WTC11 (cell line): ENCODE results near the gene AP1S2. TPM values are rescaled to one million over a fixed set of nuclear protein-coding genes. Genes with fewer than 3 reads are reported as not detected.

Experiments
- ATAC-seq: fragments of 200-7000 bp; cut with Tn5 transposase; 2 replicates; pipeline ENCODE4 v1.10.0; 2021; ENCODE audit warnings: mild to moderate bottlenecking, moderate library complexity
- Bru-seq: library from RNA; stranded (reverse); fragments of 400-500 nt; gene quantifications from one replicate; lab custom pipeline; 2021; lab: Mats Ljungman, UMichigan
- CTCF ChIA-PET: fragments of 300-600 bp; sonication (Branson Sonifier 250); formaldehyde crosslinking; loops from one replicate; lab custom pipeline; 2021; ENCODE audit warnings: antibody characterized with exemption; lab: Charles Lee
- POLR2A ChIA-PET: fragments of 350-600 bp; sonication (Branson Sonifier 250); formaldehyde crosslinking; loops from one replicate; lab custom pipeline; 2021; ENCODE audit warnings: antibody characterized with exemption; lab: Charles Lee
- DNase-seq: peaks from one replicate; pipeline ENCODE4 v3.0.0; 2021; ENCODE audit warnings: low spot score
- H3K27ac Mint-ChIP-seq: 2 replicates; pipeline ENCODE4 v1.8.0; 2021; ENCODE audit warnings: mixed read lengths
- H3K27me3 Mint-ChIP-seq: 2 replicates; pipeline ENCODE4 v1.8.0; 2021; ENCODE audit warnings: low read depth, mild to moderate bottlenecking, moderate library complexity, mixed read lengths
- H3K36me3 Mint-ChIP-seq: 2 replicates; pipeline ENCODE4 v1.8.0; 2021; ENCODE audit warnings: mixed read lengths
- H3K4me1 Mint-ChIP-seq: 2 replicates; pipeline ENCODE4 v1.8.0; 2022; ENCODE audit warnings: mixed read lengths
- H3K4me3 Mint-ChIP-seq: 2 replicates; pipeline ENCODE4 v1.8.0; 2021; ENCODE audit warnings: mild to moderate bottlenecking, moderate library complexity, mixed read lengths
- H3K9me3 Mint-ChIP-seq: 2 replicates; pipeline ENCODE4 v1.8.0; 2021; ENCODE audit warnings: mixed read lengths
- ARID4B ChIP-seq: sonication (generic); formaldehyde crosslinking; IDR thresholded peaks from 2 replicates; pipeline ENCODE4 v1.8.0; 2023; ENCODE audit warnings: missing genetic modification reagents, mild to moderate bottlenecking, borderline replicate concordance
- ATF1 ChIP-seq: sonication (generic); formaldehyde crosslinking; IDR thresholded peaks from 2 replicates; pipeline ENCODE4 v1.8.1; 2023; ENCODE audit warnings: mild to moderate bottlenecking, moderate library complexity, missing genetic modification reagents
- E2F5 ChIP-seq: sonication (generic); formaldehyde crosslinking; IDR thresholded peaks from 2 replicates; pipeline ENCODE4 v1.8.1; 2022; ENCODE audit warnings: mild to moderate bottlenecking, moderate library complexity, missing genetic modification reagents
- ELF4 ChIP-seq: sonication (generic); formaldehyde crosslinking; IDR thresholded peaks from 2 replicates; pipeline ENCODE4 v1.8.1; 2022; ENCODE audit warnings: low read depth, mild to moderate bottlenecking, moderate library complexity, missing genetic modification reagents
- ETV6 ChIP-seq: sonication (generic); formaldehyde crosslinking; IDR thresholded peaks from 2 replicates; pipeline ENCODE4 v1.8.1; 2022; ENCODE audit warnings: mild to moderate bottlenecking, missing genetic modification reagents
- IRF1 ChIP-seq: sonication (generic); formaldehyde crosslinking; IDR thresholded peaks from 2 replicates; pipeline ENCODE4 v1.8.0; 2023; ENCODE audit warnings: missing genetic modification reagents
- JAZF1 ChIP-seq: fragments of 250-450 bp; sonication (Bioruptor Pico); IDR thresholded peaks from 2 replicates; pipeline ENCODE4 v1.9.0; 2021; ENCODE audit warnings: moderate library complexity, mild to moderate bottlenecking, inconsistent platforms
- MAX ChIP-seq: sonication (generic); formaldehyde crosslinking; IDR thresholded peaks from 2 replicates; pipeline ENCODE4 v1.8.0; 2022; ENCODE audit warnings: mild to moderate bottlenecking, missing genetic modification reagents
- MYBL2 ChIP-seq: sonication (generic); formaldehyde crosslinking; IDR thresholded peaks from 2 replicates; pipeline ENCODE4 v1.8.1; 2023; ENCODE audit warnings: mild to moderate bottlenecking, moderate library complexity, missing genetic modification reagents
- NFYB ChIP-seq: sonication (generic); formaldehyde crosslinking; conservative IDR thresholded peaks from 2 replicates; pipeline ENCODE4 v1.8.0; 2022; ENCODE audit warnings: low read depth, missing genetic modification reagents
- NR2C2 ChIP-seq: sonication (generic); formaldehyde crosslinking; IDR thresholded peaks from 2 replicates; pipeline ENCODE4 v1.8.0; 2022; ENCODE audit warnings: mild to moderate bottlenecking, missing genetic modification reagents
- PRRX2 ChIP-seq: fragments of 250-450 bp; sonication (Bioruptor Pico); IDR thresholded peaks from 2 replicates; pipeline ENCODE4 v1.8.0; 2021; ENCODE audit warnings: mild to moderate bottlenecking
- RELA ChIP-seq: sonication (generic); formaldehyde crosslinking; IDR thresholded peaks from 2 replicates; pipeline ENCODE4 v1.8.1; 2022; ENCODE audit warnings: missing genetic modification reagents, mild to moderate bottlenecking, borderline replicate concordance
- SP1 ChIP-seq: sonication (generic); formaldehyde crosslinking; conservative IDR thresholded peaks from 2 replicates; pipeline ENCODE4 v1.8.1; 2022; ENCODE audit warnings: missing genetic modification reagents
- STAT6 ChIP-seq: sonication (generic); formaldehyde crosslinking; conservative IDR thresholded peaks from 2 replicates; pipeline ENCODE4 v1.8.1; 2023; ENCODE audit warnings: mild to moderate bottlenecking, low read depth, missing genetic modification reagents, moderate library complexity
- TCF7 ChIP-seq: sonication (generic); formaldehyde crosslinking; IDR thresholded peaks from 2 replicates; pipeline ENCODE4 v1.8.0; 2022; ENCODE audit warnings: mild to moderate bottlenecking, low read depth, missing genetic modification reagents, moderate library complexity
- TEAD1 ChIP-seq: sonication (generic); formaldehyde crosslinking; IDR thresholded peaks from 2 replicates; pipeline ENCODE4 v1.8.0; 2022; ENCODE audit warnings: mild to moderate bottlenecking, missing genetic modification reagents
- USF1 ChIP-seq: sonication (generic); formaldehyde crosslinking; IDR thresholded peaks from 2 replicates; pipeline ENCODE4 v1.8.0; 2022; ENCODE audit warnings: mild to moderate bottlenecking, missing genetic modification reagents
- USF2 ChIP-seq: sonication (generic); formaldehyde crosslinking; IDR thresholded peaks from 2 replicates; pipeline ENCODE4 v1.8.1; 2023; ENCODE audit warnings: mild to moderate bottlenecking, missing genetic modification reagents, moderate library complexity
- long read RNA-seq, 3 experiments: library from RNA in 1 of 3; library from capped mRNA in 1 of 3; library from polyadenylated mRNA in 1 of 3; unstranded in 2 of 3; stranded (forward) in 1 of 3; transcript quantifications; one replicate each; pipeline ENCODE4 v2.0.0, GENCODE V29; 2021
- total RNA-seq: library from RNA; stranded (reverse); gene quantifications from 3 replicates; pipeline ENCODE4 v1.2.3, GENCODE V29; 2021

AP1S2 gene
- 164 to 184 TPM (median 171 TPM) in 3 replicates for total RNA-seq
- Bru-seq, nascent RNA = percentile 98 among the genes with signal in this experiment
- long read RNA-seq, experiment 1, transcript AP1S2-202 (5 exons, 3,492 nt) = major isoform, 153 of 846 reads
- long read RNA-seq, experiment 1, transcript AP1S2-201 (5 exons, 2,237 nt) = major isoform, 153 of 846 reads
- long read RNA-seq, experiment 1, partial matches to known transcripts = 149 of 846 reads
- long read RNA-seq, experiment 1, other reads (novel, unspliced or antisense) = 389 of 846 reads
- long read RNA-seq, experiment 2, transcript AP1S2-201 (5 exons, 2,237 nt) = minor isoform, 23 of 274 reads
- long read RNA-seq, experiment 2, transcript AP1S2-202 (5 exons, 3,492 nt) = major isoform, 28 of 274 reads
- long read RNA-seq, experiment 2, partial matches to known transcripts = 19 of 274 reads
- long read RNA-seq, experiment 2, other reads (novel, unspliced or antisense) = 203 of 274 reads
- long read RNA-seq, experiment 3, partial matches to known transcripts = 5 of 6 reads
- long read RNA-seq, experiment 3, other reads (novel, unspliced or antisense) = 0 of 6 reads

GRCh38 chrX:15854712-15855567, at the start of gene AP1S2:
Gene AP1S2 (minus strand): TSS chrX:15854813. CDS start chrX:15852524, 2,289 bp downstream.
- Mint-ChIP-seq H3K4me3 (peak within 1 kb of the TSS; percentile 86), H3K4me1 (peaks cover 40% of the 10 kb centered on the region), H3K9me3 (no peaks in the 10 kb centered on the region), H3K36me3 (peaks cover 30% of the 10 kb centered on the region), H3K27me3 (no peaks in the 10 kb centered on the region), H3K27ac (peak within 1 kb of the TSS; percentile 96)
- POLR2A ChIA-PET = interaction anchor here (0.6 to 1.4 kb wide), 4 partner anchors 19 to 76 kb away, joined by 3 to 4 read pairs (median 3); partner anchors contain the start of gene ZRSR2
- CTCF ChIA-PET = interaction anchor here (1.4 kb wide), 1 partner anchor 76 kb away, joined by 6 read pairs; no protein-coding TSS in a partner anchor
- TF ChIP-seq TCF7 (CRISPR knock-in tag) (no peak), NFYB (CRISPR knock-in tag) (peak; percentile 40; the same call in 1 of the 2 replicates), TEAD1 (CRISPR knock-in tag) (0 out of 2 replicates have a peak, but pooled peaks have one; percentile 41), ATF1 (no peak), MAX (CRISPR knock-in tag) (peak; percentile 69), JAZF1 (CRISPR knock-in tag) (no peak), USF1 (CRISPR knock-in tag) (peak; percentile 91), USF2 (peak; percentile 93), ETV6 (peak; percentile 63; the same call in 1 of the 2 replicates), MYBL2 (CRISPR knock-in tag) (peak; percentile 71; the same call in 1 of the 2 replicates), ARID4B (CRISPR knock-in tag) (peak; percentile 52; the same call in 1 of the 2 replicates), SP1 (CRISPR knock-in tag) (peak; percentile 55; the same call in 1 of the 2 replicates)
- DNase-seq = peak; percentile 87
- peak; percentile 96 for ATAC-seq

- peaks cover 20% of the 10 kb centered on the region for H3K9me3 Mint-ChIP-seq
- H3K27ac Mint-ChIP-seq = no peak overlapping the region
- H3K4me1 Mint-ChIP-seq = peaks cover 12% of the 10 kb centered on the region
- DNase-seq (no peak), ATAC-seq (no peak)
- H3K4me3 Mint-ChIP-seq = no peak overlapping the region
- peaks cover 15% of the 10 kb centered on the region for H3K36me3 Mint-ChIP-seq
- POLR2A ChIA-PET = no interaction called here
- 0 out of 2 replicates have a peak, but pooled peaks cover 3% of the 10 kb centered on the region for H3K27me3 Mint-ChIP-seq
- CTCF ChIA-PET = no interaction called here
- TF ChIP-seq RELA (no peak), ELF4 (CRISPR knock-in tag) (no peak), E2F5 (CRISPR knock-in tag) (no peak), NR2C2 (no peak), STAT6 (CRISPR knock-in tag) (no peak), IRF1 (CRISPR knock-in tag) (no peak), PRRX2 (CRISPR knock-in tag) (no peak)
Measured at GRCh38 chrX:15903186-15903681, 48.6 kb upstream of the AP1S2 start.
